HG03066 (cell line): Measurements from ENCODE around the gene SPTLC1.

ENCODE experiments used
- ATAC-seq: cut with Tn5 transposase; IDR thresholded peaks from one replicate; pipeline ENCODE4 v1.9.1; 2021; ENCODE audit warnings: low read depth; ENCODE audit not compliant: unreplicated experiment

The SPTLC1 gene

GRCh38 chr9:92100237-92100911, 14.8 kb downstream of the SPTLC1 start:
- no peak for ATAC-seq

GRCh38 chr9:92098638-92099037, 16.6 kb downstream of the SPTLC1 start:
- no peak for ATAC-seq

GRCh38 chr9:92097997-92098482, 17.2 kb downstream of the SPTLC1 start:
- ATAC-seq, result no peak

- ATAC-seq, result no peak
These were observed 20.0 kb downstream of the SPTLC1 start for GRCh38 chr9:92095236-92095635.

GRCh38 chr9:92094655-92095054, 20.6 kb downstream of the SPTLC1 start:
- no peak for ATAC-seq

- no peak for ATAC-seq
These were observed 37.3 kb downstream of the SPTLC1 start for GRCh38 chr9:92077888-92078287.

GRCh38 chr9:92071634-92072033, 43.6 kb downstream of the SPTLC1 start:
- ATAC-seq, result no peak

GRCh38 chr9:92066168-92066567, 49.0 kb downstream of the SPTLC1 start:
- no peak for ATAC-seq

- ATAC-seq, result no peak
These were observed 50.5 kb downstream of the SPTLC1 start for GRCh38 chr9:92064711-92065110.

GRCh38 chr9:92061184-92061583, 54.0 kb downstream of the SPTLC1 start:
- ATAC-seq, result no peak

GRCh38 chr9:92059661-92060060, 55.6 kb downstream of the SPTLC1 start:
- no peak for ATAC-seq

GRCh38 chr9:92058723-92059444, 56.3 kb downstream of the SPTLC1 start:
- ATAC-seq, result no peak

GRCh38 chr9:92058026-92058425, 57.2 kb downstream of the SPTLC1 start:
- ATAC-seq, result no peak

- no peak for ATAC-seq
These were observed 58.0 kb downstream of the SPTLC1 start for GRCh38 chr9:92057226-92057625.

- ATAC-seq, result no peak
These were observed 59.6 kb downstream of the SPTLC1 start for GRCh38 chr9:92055624-92056023.

- no peak for ATAC-seq
These were observed 66.1 kb downstream of the SPTLC1 start for GRCh38 chr9:92048924-92049625.

GRCh38 chr9:92047500-92047899, 67.7 kb downstream of the SPTLC1 start:
- ATAC-seq, result no peak

GRCh38 chr9:92046676-92047075, 68.5 kb downstream of the SPTLC1 start:
- ATAC-seq, result no peak

- ATAC-seq, result no peak
These were observed 70.3 kb downstream of the SPTLC1 start for GRCh38 chr9:92044936-92045335.

- ATAC-seq, result no peak
These were observed 72.2 kb downstream of the SPTLC1 start for GRCh38 chr9:92043002-92043401.

- ATAC-seq, result no peak
These were observed 73.0 kb downstream of the SPTLC1 start for GRCh38 chr9:92042260-92042659.
